ENCODE data around the gene IFT80. TPM values are rescaled to one million over a fixed set of nuclear protein-coding genes. Genes with fewer than 3 reads are reported as not detected.
A peak's percentile ranks its signal among the peaks of the same experiment; 100 is the strongest.

IFT80 gene
- total and polyA plus RNA-seq, 9 of the 15 experiments (the other 6 are each of a cell fraction or from before 2014, with no cell fraction given), result 6.7 to 21.1 (median 16.4) TPM

GRCh38 chr3:160287666-160288065, 111.4 kb downstream of the IFT80 start:
- H3K9ac ChIP-seq (ENCODE audit: insufficient read depth in 1 of 2, low read depth in 2 of 2, low read length in 2 of 2), result no peak overlapping the region
- H4K20me1 ChIP-seq (replicated peaks; ENCODE audit: control insufficient read depth, insufficient read depth, low read length), result no peaks in the 10 kb centered on the region
- DNase-seq (ENCODE audit: extremely low read depth in 1 of 4, low spot score in 3 of 4) (no peak), FAIRE-seq (no peak), ATAC-seq (no peak)
- intact Hi-C loops (cut with micrococcal nuclease), result no loop called here
- in situ Hi-C loops (cut with MboI), result no loop called here
- no peaks in the 10 kb centered on the region for H3K27me3 ChIP-seq (ENCODE audit: control insufficient read depth in 2 of 2, insufficient read depth in 2 of 2, low read length in 2 of 2)
- no peaks in the 10 kb centered on the region for H3K9me1 ChIP-seq (ENCODE audit: control insufficient read depth, insufficient read depth, low read length)
- ChIA-PET CTCF (ENCODE audit: low intra/inter-chr PET ratio) (no interaction called here), POLR2A (no interaction called here)
- no peak overlapping the region for H3K27ac ChIP-seq (ENCODE audit: extremely low read depth, low read depth, low read length)
- H2AFZ ChIP-seq (ENCODE audit: low read depth, low read length), result no peak overlapping the region
- H3K79me2 ChIP-seq (ENCODE audit: control insufficient read depth, insufficient read depth, low read length), result no peaks in the 10 kb centered on the region
- 0 out of 2 replicates have a peak, but pooled peaks have one; percentile 22 for TF ChIP-seq NFIC (IDR thresholded peaks at IDR 0.05)
- TF ChIP-seq KAT2B (IDR thresholded peaks at IDR 0.05; ENCODE audit: low read depth, low read length), result no peak
- no peaks in the 10 kb centered on the region for H3K36me3 ChIP-seq (ENCODE audit: control insufficient read depth, insufficient read depth, low read length)
- no peak overlapping the region for H3K4me2 ChIP-seq (ENCODE audit: insufficient read depth, low read length)
- no peaks in the 10 kb centered on the region for H3K4me1 ChIP-seq (replicated peaks in 1 of 2; ENCODE audit: control insufficient read depth in 2 of 2, insufficient read depth in 2 of 2, low read length in 2 of 2)
- no TSS peak for BruUV-seq (replicated peaks)
- 100% methylated on average over 1 of the region's 1 CpG for WGBS (ENCODE audit: insufficient coverage, low coverage, missing lambda C conversion rate)
- H3K9me3 ChIP-seq (replicated peaks; ENCODE audit: control insufficient read depth, insufficient read depth, low read depth, low read length), result no peaks in the 10 kb centered on the region
- H3K4me3 ChIP-seq, result no peak overlapping the region

GRCh38 chr3:160286231-160286630, 112.8 kb downstream of the IFT80 start:
- intact Hi-C loops (cut with micrococcal nuclease) (no loop called here), in situ Hi-C loops (cut with MboI) (no loop called here)
- Histone ChIP-seq H3K36me3 (ENCODE audit: control insufficient read depth, insufficient read depth, low read length) (no peaks in the 10 kb centered on the region), H2AFZ (ENCODE audit: low read depth, low read length) (no peak overlapping the region), H3K79me2 (ENCODE audit: control insufficient read depth, insufficient read depth, low read length) (no peaks in the 10 kb centered on the region), H3K9me1 (ENCODE audit: control insufficient read depth, insufficient read depth, low read length) (no peaks in the 10 kb centered on the region), H3K27ac (ENCODE audit: extremely low read depth, low read depth, low read length) (no peak overlapping the region), H3K9ac (ENCODE audit: insufficient read depth in 1 of 2, low read depth in 2 of 2, low read length in 2 of 2) (no peak overlapping the region), H3K9me3 (replicated peaks; ENCODE audit: control insufficient read depth, insufficient read depth, low read depth, low read length) (no peaks in the 10 kb centered on the region), H3K27me3 (ENCODE audit: control insufficient read depth in 2 of 2, insufficient read depth in 2 of 2, low read length in 2 of 2) (no peaks in the 10 kb centered on the region), H4K20me1 (replicated peaks; ENCODE audit: control insufficient read depth, insufficient read depth, low read length) (no peaks in the 10 kb centered on the region), H3K4me2 (ENCODE audit: insufficient read depth, low read length) (no peak overlapping the region), H3K4me3 (no peak overlapping the region), H3K4me1 (replicated peaks in 1 of 2; ENCODE audit: control insufficient read depth in 2 of 2, insufficient read depth in 2 of 2, low read length in 2 of 2) (no peaks in the 10 kb centered on the region)
- WGBS (ENCODE audit: insufficient coverage, low coverage, missing lambda C conversion rate), result 0% methylated on average over 1 of the region's 1 CpG
- no TSS peak for BruUV-seq (replicated peaks)
- ATAC-seq (no peak), DNase-seq (ENCODE audit: extremely low read depth in 1 of 4, low spot score in 3 of 4) (no peak), FAIRE-seq (no peak)
- POLR2A ChIA-PET, result no interaction called here
- CTCF ChIA-PET (ENCODE audit: low intra/inter-chr PET ratio), result no interaction called here
- TF ChIP-seq BACH1 (tag; IDR thresholded peaks at IDR 0.05) (no peak), CHD7 (IDR thresholded peaks at IDR 0.05; ENCODE audit: low read depth, low read length) (no peak), BCL6 (CRISPR knock-in tag; IDR thresholded peaks at IDR 0.05) (no peak), ZNF282 (CRISPR knock-in tag; IDR thresholded peaks at IDR 0.05) (no peak)

Measured in K562 (cell line).